CD14-positive monocyte (primary cell): ENCODE data around the gene UNC13B. TPM values are rescaled to one million over a fixed set of nuclear protein-coding genes. Genes with fewer than 3 reads are reported as not detected.

ENCODE experiments used
- DNase-seq, 3 donors: peaks; one replicate each; pipeline ENCODE4 v3.0.0-alpha.2; 2011 to 2022
- H2AFZ ChIP-seq: 2 replicates; pipeline ENCODE4 v1.6.0; 2012; ENCODE audit warnings: mild to moderate bottlenecking, low read depth, low read length, inconsistent platforms; ENCODE audit not compliant: insufficient read depth, poor library complexity, severe bottlenecking
- H3K27ac ChIP-seq, 2 donors: 1 replicate in 1 of 2; 2 replicates in 1 of 2; pipeline ENCODE4 v1.5.1; 2012 to 2013; ENCODE audit warnings: low read length in 2 of 2, control low read depth in 1 of 2, inconsistent platforms in 1 of 2, low read depth in 1 of 2, mild to moderate bottlenecking in 1 of 2
- H3K27me3 ChIP-seq, 2 donors: one replicate each; pipeline versions ENCODE4 v1.6.0 to v1.6.1; 2011 to 2013; ENCODE audit warnings: low read length in 2 of 2; ENCODE audit not compliant: control insufficient read depth in 2 of 2, insufficient read depth in 2 of 2
- H3K36me3 ChIP-seq, 2 donors: replicated peaks in 1 of 2; 1 replicate in 1 of 2; 2 replicates in 1 of 2; pipeline versions ENCODE4 v1.5.1 to v1.6.1; 2012 to 2013; ENCODE audit warnings: low read length in 2 of 2, control low read depth in 1 of 2, inconsistent platforms in 1 of 2, mild to moderate bottlenecking in 1 of 2; ENCODE audit not compliant: insufficient read depth in 2 of 2, control insufficient read depth in 1 of 2
- H3K4me1 ChIP-seq, 2 donors: 1 replicate in 1 of 2; 2 replicates in 1 of 2; pipeline versions ENCODE4 v1.5.1 to v1.6.1; 2012 to 2013; ENCODE audit warnings: low read length in 2 of 2, control low read depth in 1 of 2, inconsistent platforms in 1 of 2, mild to moderate bottlenecking in 1 of 2, moderate library complexity in 1 of 2; ENCODE audit not compliant: insufficient read depth in 2 of 2, control insufficient read depth in 1 of 2
- H3K4me2 ChIP-seq: replicated peaks from 2 replicates; pipeline ENCODE3; 2012; ENCODE audit warnings: low read length, moderate library complexity, mild to moderate bottlenecking; ENCODE audit not compliant: poor library complexity, severe bottlenecking; ENCODE audit errors: extremely low read depth
- H3K4me3 ChIP-seq, 3 experiments: fragments of 200-600 bp in 1 of 3; sonication (generic) in 1 of 3; replicated peaks in 1 of 3; 1 replicate in 2 of 3; 2 replicates in 1 of 3; pipeline ENCODE4 v1.5.1; 2011 to 2013; ENCODE audit warnings: low read length in 3 of 3, mild to moderate bottlenecking in 3 of 3, control low read depth in 2 of 3, low read depth in 2 of 3, inconsistent platforms in 1 of 3, moderate library complexity in 1 of 3
- H3K79me2 ChIP-seq: 2 replicates; pipeline ENCODE4 v1.6.0; 2012; ENCODE audit warnings: mild to moderate bottlenecking, control low read depth, inconsistent platforms, low read length, moderate library complexity; ENCODE audit not compliant: insufficient read depth
- H3K9ac ChIP-seq: 2 replicates; pipeline ENCODE4 v1.6.0; 2017; ENCODE audit warnings: low read length, mild to moderate bottlenecking; ENCODE audit not compliant: insufficient read depth, poor library complexity, severe bottlenecking
- H3K9me3 ChIP-seq, 2 donors: replicated peaks in 1 of 2; 1 replicate in 1 of 2; 2 replicates in 1 of 2; pipeline versions ENCODE4 v1.5.1 to v1.6.1; 2012 to 2013; ENCODE audit warnings: low read length in 2 of 2, control low read depth in 1 of 2; ENCODE audit not compliant: control insufficient read depth in 1 of 2, insufficient read depth in 1 of 2
- H4K20me1 ChIP-seq: 2 replicates; pipeline ENCODE4 v1.6.0; 2012; ENCODE audit warnings: mild to moderate bottlenecking, low read length, control low read depth, moderate library complexity; ENCODE audit not compliant: insufficient read depth
- H3K27ac Mint-ChIP-seq, 7 donors: one replicate each; pipeline ENCODE4 v1.8.0; 2020; ENCODE audit warnings: mild to moderate bottlenecking in 7 of 7, mixed read lengths in 7 of 7, moderate library complexity in 6 of 7, inconsistent platforms in 2 of 7
- H3K27me3 Mint-ChIP-seq, 3 donors: one replicate each; pipeline ENCODE4 v1.8.0; 2021 to 2022; ENCODE audit warnings: low read depth in 3 of 3, mild to moderate bottlenecking in 3 of 3, mixed read lengths in 3 of 3, moderate library complexity in 3 of 3, inconsistent platforms in 1 of 3
- H3K36me3 Mint-ChIP-seq, 2 donors: one replicate each; pipeline ENCODE4 v1.8.0; 2020; ENCODE audit warnings: mixed read lengths in 2 of 2, inconsistent platforms in 1 of 2, mild to moderate bottlenecking in 1 of 2
- H3K4me1 Mint-ChIP-seq: one replicate; pipeline ENCODE4 v1.8.0; 2020; ENCODE audit warnings: mild to moderate bottlenecking, mixed read lengths
- H3K4me3 Mint-ChIP-seq, 2 donors: one replicate each; pipeline ENCODE4 v1.8.0; 2020; ENCODE audit warnings: mild to moderate bottlenecking in 2 of 2, mixed read lengths in 2 of 2, moderate library complexity in 1 of 2
- H3K9me3 Mint-ChIP-seq, 7 donors: one replicate each; pipeline ENCODE4 v1.8.0; 2020 to 2022; ENCODE audit warnings: mixed read lengths in 7 of 7, mild to moderate bottlenecking in 6 of 7, moderate library complexity in 6 of 7, inconsistent platforms in 2 of 7
- WGBS: methylation state at CpG from one replicate; pipeline ENCODE4 v1.1.5; 2013; ENCODE audit warnings: missing lambda C conversion rate; ENCODE audit not compliant: insufficient coverage; 5-methylcytosine and 5-hydroxymethylcytosine counted together
- intact Hi-C, 2 donors: fragments of 100-400 bp; cut with micrococcal nuclease; formaldehyde crosslinking; loops; one replicate each; pipeline versions ENCODE4 v1.15.0 to v1.15.1; 2023
- polyA plus RNA-seq, 3 donors: library from polyadenylated mRNA; depleted of rRNA in 1 of 3; unstranded in 2 of 3; stranded (reverse) in 1 of 3; fragments of 300-500 nt in 2 of 3; fragments of >200 nt in 1 of 3; fragmentation: Illumina TruSeq in 2 of 3; gene quantifications; 1 replicate in 2 of 3; 2 replicates in 1 of 3; pipeline ENCODE4 v1.2.3, GENCODE V29; 2012 to 2021
- TF ChIP-seq, protein P1 (sequence below): fragments of 200-600 bp; IDR thresholded peaks from one replicate; pipeline ENCODE4 v1.8.0; 2022; ENCODE audit warnings: antibody characterized with exemption, mild to moderate bottlenecking

UNC13B gene
- polyA plus RNA-seq, 3 donors = 0.41 to 0.81 (median 0.66) TPM

DNA sequence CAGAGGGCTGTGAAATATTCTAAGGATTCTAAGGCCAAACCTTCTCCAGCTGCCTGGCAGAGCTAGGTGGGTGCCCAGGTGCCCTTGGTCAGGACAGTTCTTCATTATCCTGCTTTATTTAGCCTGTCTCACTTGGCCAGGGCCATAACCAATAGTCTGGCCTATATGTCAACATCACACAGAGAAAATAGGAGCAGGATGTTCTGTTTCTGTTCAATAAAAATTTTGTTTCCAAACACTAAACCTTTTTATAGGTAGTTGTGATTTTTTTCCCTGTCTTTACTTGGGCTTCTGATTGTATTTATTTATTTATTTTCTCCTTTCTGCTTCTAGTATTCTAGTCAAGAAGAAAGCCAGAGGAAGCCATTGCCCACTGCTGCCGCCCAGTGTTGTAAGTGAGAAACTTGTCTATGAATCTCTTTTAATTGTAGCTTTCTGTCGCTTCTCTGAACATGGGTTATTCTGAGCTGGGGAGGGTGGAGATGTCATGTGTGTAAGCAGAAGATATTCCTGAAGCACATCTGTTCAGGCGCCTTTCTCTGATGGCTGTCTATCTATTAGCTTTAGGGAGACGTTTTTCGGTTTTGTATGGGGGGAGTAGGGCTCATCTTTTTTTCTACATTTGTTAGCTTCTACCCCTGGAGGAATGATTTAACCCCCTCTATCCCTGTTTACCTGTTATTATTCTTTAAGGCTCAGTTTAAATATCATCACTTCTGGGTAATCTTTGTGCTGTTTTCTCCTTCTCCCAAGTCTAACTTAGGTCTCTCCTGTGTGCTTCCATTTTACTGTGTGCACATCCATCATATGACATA, 97.1 kb downstream of the UNC13B start:
- no peak overlapping the region for H3K4me3 ChIP-seq
- Mint-ChIP-seq H3K27ac (no peak overlapping the region), H3K36me3 (no peaks in the 10 kb centered on the region), H3K27me3 (no peaks in the 10 kb centered on the region), H3K4me1 (peaks cover 14% of the 10 kb centered on the region), H3K9me3 (peaks cover 0 to 2% (median 0%) of the 10 kb centered on the region in 7 donors), H3K4me3 (no peak overlapping the region)
- intact Hi-C loops = loop anchor here (10.0 kb wide), 1 partner anchor 144 kb away; the partner anchor contains the start of gene ATOSB (in 2 of the 2)
- peak; percentile 17 to 48 (median 31) for DNase-seq
- H2AFZ ChIP-seq = no peak overlapping the region
- no peaks in the 10 kb centered on the region for H3K27me3 ChIP-seq
- 38% methylated on average over 3 of the region's 5 CpGs for WGBS
- no peaks in the 10 kb centered on the region for H3K36me3 ChIP-seq
- H4K20me1 ChIP-seq = no peaks in the 10 kb centered on the region
- peaks cover 2 to 10% of the 10 kb centered on the region in 2 donors for H3K4me1 ChIP-seq
- H3K27ac ChIP-seq = no peak overlapping the region
- TF ChIP-seq, protein P1, sequence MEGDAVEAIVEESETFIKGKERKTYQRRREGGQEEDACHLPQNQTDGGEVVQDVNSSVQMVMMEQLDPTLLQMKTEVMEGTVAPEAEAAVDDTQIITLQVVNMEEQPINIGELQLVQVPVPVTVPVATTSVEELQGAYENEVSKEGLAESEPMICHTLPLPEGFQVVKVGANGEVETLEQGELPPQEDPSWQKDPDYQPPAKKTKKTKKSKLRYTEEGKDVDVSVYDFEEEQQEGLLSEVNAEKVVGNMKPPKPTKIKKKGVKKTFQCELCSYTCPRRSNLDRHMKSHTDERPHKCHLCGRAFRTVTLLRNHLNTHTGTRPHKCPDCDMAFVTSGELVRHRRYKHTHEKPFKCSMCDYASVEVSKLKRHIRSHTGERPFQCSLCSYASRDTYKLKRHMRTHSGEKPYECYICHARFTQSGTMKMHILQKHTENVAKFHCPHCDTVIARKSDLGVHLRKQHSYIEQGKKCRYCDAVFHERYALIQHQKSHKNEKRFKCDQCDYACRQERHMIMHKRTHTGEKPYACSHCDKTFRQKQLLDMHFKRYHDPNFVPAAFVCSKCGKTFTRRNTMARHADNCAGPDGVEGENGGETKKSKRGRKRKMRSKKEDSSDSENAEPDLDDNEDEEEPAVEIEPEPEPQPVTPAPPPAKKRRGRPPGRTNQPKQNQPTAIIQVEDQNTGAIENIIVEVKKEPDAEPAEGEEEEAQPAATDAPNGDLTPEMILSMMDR = peak; percentile 75
- no peak overlapping the region for H3K9ac ChIP-seq
- no peaks in the 10 kb centered on the region for H3K79me2 ChIP-seq
- no peak overlapping the region for H3K4me2 ChIP-seq
- no peaks in the 10 kb centered on the region for H3K9me3 ChIP-seq

DNA sequence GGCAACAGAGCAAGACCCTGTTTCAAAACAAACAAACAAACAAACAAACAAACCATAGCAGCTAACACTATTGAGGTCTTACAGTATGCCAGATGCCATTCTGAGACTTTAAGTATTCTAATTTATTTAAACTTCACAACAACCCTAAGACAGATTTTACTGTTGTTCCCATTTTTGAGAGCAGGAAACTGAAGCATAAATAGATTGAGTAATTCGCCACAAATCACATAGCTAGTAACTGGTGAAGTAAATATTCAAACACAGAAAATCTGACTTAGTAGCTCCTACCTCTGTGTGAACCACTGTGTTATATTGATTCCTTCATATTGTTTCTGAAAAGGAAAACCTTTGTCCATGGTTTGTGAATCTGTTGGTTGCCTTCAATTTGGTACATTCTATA, 98.4 kb downstream of the UNC13B start:
- Histone ChIP-seq H3K4me3 (no peak overlapping the region), H3K79me2 (no peaks in the 10 kb centered on the region), H3K4me1 (peaks cover 2 to 10% of the 10 kb centered on the region in 2 donors), H3K4me2 (no peak overlapping the region), H3K27ac (peak overlapping the region in 1 of 2 donors; percentile 11), H3K27me3 (no peaks in the 10 kb centered on the region), H3K9me3 (no peaks in the 10 kb centered on the region), H3K9ac (no peak overlapping the region), H3K36me3 (no peaks in the 10 kb centered on the region), H2AFZ (no peak overlapping the region), H4K20me1 (no peaks in the 10 kb centered on the region)
- Mint-ChIP-seq H3K36me3 (no peaks in the 10 kb centered on the region), H3K27me3 (peaks cover 0 to 1% (median 0%) of the 10 kb centered on the region in 3 donors), H3K4me1 (peaks cover 14% of the 10 kb centered on the region), H3K9me3 (peaks cover 0 to 2% (median 0%) of the 10 kb centered on the region in 7 donors), H3K4me3 (no peak overlapping the region), H3K27ac (no peak overlapping the region)
- TF ChIP-seq, protein P1 = no peak
- no peak for DNase-seq
- intact Hi-C loops = no loop called here
- no CpG with 5 or more reads among the region's 1 CpG for WGBS
